ENCODE measurements around the gene HIBADH.

- TF ChIP-seq RFX5 (IDR thresholded peaks at IDR 0.05; ENCODE audit: low read depth, low read length) (no peak), USF2 (IDR thresholded peaks at IDR 0.05; ENCODE audit: low read depth, low read length) (no peak), FOS (IDR thresholded peaks at IDR 0.05; ENCODE audit: low read depth, low read length) (no peak), CTCF (conservative IDR thresholded peaks at IDR 0.05; ENCODE audit: low read depth, low read length) (no peak), SMC3 (IDR thresholded peaks at IDR 0.05; ENCODE audit: low read depth, low read length) (no peak), POLR2A (IDR thresholded peaks at IDR 0.05; ENCODE audit: low read depth, low read length) (no peak), RAD21 (IDR thresholded peaks at IDR 0.05; ENCODE audit: low read length) (no peak), MAFK (IDR thresholded peaks at IDR 0.05; ENCODE audit: low read depth, low read length) (no peak), MAZ (IDR thresholded peaks at IDR 0.05; ENCODE audit: borderline replicate concordance, low read depth, low read length) (no peak), MXI1 (IDR thresholded peaks at IDR 0.05; ENCODE audit: borderline replicate concordance, low read depth, low read length) (no peak), CHD1 (IDR thresholded peaks at IDR 0.05; ENCODE audit: low read depth, low read length) (no peak)
These were observed 20.4 kb downstream of the HIBADH start for GRCh38 chr7:27642271-27642670.

Data from IMR-90 (cell line).